Left cardiac atrium (tissue), 4 donors: Measurements from ENCODE around the gene AQP7. TPM values are rescaled to one million over a fixed set of nuclear protein-coding genes. Genes with fewer than 3 reads are reported as not detected.
A peak's percentile ranks its signal among the peaks of the same experiment; 100 is the strongest.
"Not testable (repeated sequence)": the region's sequence is repeated elsewhere in the genome, so short reads cannot be mapped to it uniquely, and the experiment has no call there.

Source experiments
- ATAC-seq, 2 donors: fragments of 200-7000 bp; cut with Tn5 transposase; one replicate each; pipeline ENCODE4 v1.9.1; 2020; ENCODE audit warnings: mild to moderate bottlenecking in 2 of 2, moderate library complexity in 2 of 2
- DNase-seq: peaks from one replicate; pipeline ENCODE4 v3.0.0-alpha.2; 2020
- intact Hi-C, 2 donors: fragments of 100-400 bp; cut with DNase I; formaldehyde crosslinking; loops; one replicate each; pipeline versions ENCODE4 v1.14.1 to v1.15.1; 2022 to 2023
- total RNA-seq, 2 donors: library from RNA; stranded (reverse); fragmentation: NEBNext Ultra II Directional; extraction: Animal tissue kit (Norgen Biotek cat#: 25700); gene quantifications; one replicate each; pipeline ENCODE4 v1.2.1, GENCODE V29; 2021
- donor health status: DM: no; HTN: yes; CAD: no.
- donor health status: DM: no; HTN: yes; CAD: no; lungs with severe emphysema.
- donor health status: DM: yes; HTN: yes; CAD: no.
- donor health status: Dilated cardiomyopathy.

Gene AQP7
- total RNA-seq, 2 donors from 2014 or later, result 51.8 to 123 TPM

- intact Hi-C loops, result no loop called here
- ATAC-seq (peak; percentile 48 to 60), DNase-seq (no peak)
Observed at GRCh38 chr9:33381231-33381791, 21.1 kb downstream of the AQP7 start.

- DNase-seq, result no peak
- intact Hi-C loops, result no loop called here
- ATAC-seq, result peak in 1 of 2 donors; percentile 11
Observed at GRCh38 chr9:33380390-33381094, 21.8 kb downstream of the AQP7 start.

- intact Hi-C loops, result loop anchor here in 1 of 2 donors (10.0 kb wide), 1 partner anchor 65 kb away; the partner anchor contains the start of gene AQP3
- DNase-seq (no peak), ATAC-seq (peak; percentile 24 to 39)
Observed at GRCh38 chr9:33379666-33380389, 22.5 kb downstream of the AQP7 start.

- ATAC-seq, result no peak
- intact Hi-C loops, result loop anchor here in 1 of 2 donors (10.0 kb wide), 1 partner anchor 67 kb away; the partner anchor contains the start of gene AQP3
- no peak for DNase-seq
Observed at GRCh38 chr9:33378121-33378795, 24.1 kb downstream of the AQP7 start.

GRCh38 chr9:33377089-33377715, 25.2 kb downstream of the AQP7 start:
- no peak for ATAC-seq
- DNase-seq, result no peak
- intact Hi-C loops, result loop anchor here in 1 of 2 donors (10.0 kb wide), 1 partner anchor 68 kb away; the partner anchor contains the start of gene AQP3

- peak; percentile 27 to 78 for ATAC-seq
- intact Hi-C loops, result loop anchor here (1.0 to 10.0 kb wide), 2 partner anchors 39 to 69 kb away; partner anchors contain the start of gene AQP3 (in 1 of the 2)
- no peak for DNase-seq
Observed at GRCh38 chr9:33375841-33376321, 26.5 kb downstream of the AQP7 start.

GRCh38 chr9:33375238-33375840, 27.0 kb downstream of the AQP7 start:
- ATAC-seq (peak; percentile 13 to 32), DNase-seq (no peak)
- intact Hi-C loops, result loop anchor here (1.0 to 10.0 kb wide), 2 partner anchors 40 to 69 kb away; partner anchors contain the start of gene AQP3 (in 1 of the 2)

- peak; percentile 81 for DNase-seq
- ATAC-seq, result peak; percentile 72 to 87
- intact Hi-C loops, result loop anchor here (1.0 to 10.0 kb wide), 3 partner anchors 41 to 70 kb away; partner anchors contain the start of gene AQP3 (in 1 of the 2)
Observed at GRCh38 chr9:33374634-33375237, 27.6 kb downstream of the AQP7 start.

GRCh38 chr9:33374190-33374589, 28.2 kb downstream of the AQP7 start:
- intact Hi-C loops, result loop anchor here in 1 of 2 donors (5.0 to 10.0 kb wide), 2 partner anchors 43 to 71 kb away; partner anchors contain the start of gene AQP3
- no peak for DNase-seq
- ATAC-seq, result no peak

- intact Hi-C loops, result loop anchor here in 1 of 2 donors (5.0 to 10.0 kb wide), 2 partner anchors 44 to 72 kb away; partner anchors contain the start of gene AQP3
- DNase-seq, result no peak
- ATAC-seq, result no peak
Observed at GRCh38 chr9:33372900-33373299, 29.5 kb downstream of the AQP7 start.

- intact Hi-C loops, result no loop called here
- ATAC-seq, result no peak
- DNase-seq, result no peak
Observed at GRCh38 chr9:33366979-33367480, 35.3 kb downstream of the AQP7 start.

GRCh38 chr9:33364814-33365213, 37.6 kb downstream of the AQP7 start:
- intact Hi-C loops, result not testable (repeated sequence)

GRCh38 chr9:33364127-33364526, 38.2 kb downstream of the AQP7 start:
- no peak for ATAC-seq
- intact Hi-C loops, result no loop called here
- DNase-seq, result no peak

More at GRCh38 chr9:33364814-33365213, 37.6 kb downstream of the AQP7 start:
- DNase-seq, ATAC-seq: not testable (repeated sequence)

- DNase-seq, ATAC-seq, intact Hi-C loops: not testable (repeated sequence)
Observed at GRCh38 chr9:33358641-33359040, 43.7 kb downstream of the AQP7 start.

GRCh38 chr9:33355933-33356332, 46.4 kb downstream of the AQP7 start:
- intact Hi-C loops, result no loop called here
- no peak for ATAC-seq
- no peak for DNase-seq

GRCh38 chr9:33354651-33355211, 47.6 kb downstream of the AQP7 start:
- ATAC-seq, result peak; percentile 77 to 80
- intact Hi-C loops, result no loop called here
- DNase-seq, result no peak

GRCh38 chr9:33351547-33351946, 50.8 kb downstream of the AQP7 start:
- intact Hi-C loops, result no loop called here
- ATAC-seq (peak in 1 of 2 donors; percentile 13), DNase-seq (no peak)
